GM13976 (cell line): ENCODE results near the gene LSG1.

Experiments used
- DNase-seq: peaks from one replicate; pipeline ENCODE4 v3.0.0; 2012; ENCODE audit warnings: low spot score
- CTCF ChIP-seq: IDR thresholded peaks from 2 replicates; pipeline ENCODE4 v1.5.1; 2012; ENCODE audit warnings: borderline replicate concordance, mild to moderate bottlenecking; ENCODE audit not compliant: insufficient read depth; ENCODE audit errors: extremely low read depth, missing control alignments, control extremely low read depth
- in situ Hi-C: fragments of 300-500 bp; cut with MboI; formaldehyde crosslinking; loops from one replicate; pipeline ENCODE4 v1.12.0; 2022; ENCODE audit warnings: low sequenced_read_pairs, mixed read lengths, inconsistent platforms; ENCODE audit not compliant: unreplicated experiment

LSG1 gene

GRCh38 chr3:194654443-194654842 lies 17.5 kb downstream of the LSG1 start:
- in situ Hi-C loops: no loop called here
- DNase-seq: peak; percentile 53
- no peak for TF ChIP-seq CTCF

GRCh38 chr3:194647747-194648146 lies 24.2 kb downstream of the LSG1 start:
- DNase-seq: no peak
- no peak for TF ChIP-seq CTCF
- in situ Hi-C loops: no loop called here

- in situ Hi-C loops: no loop called here
- TF ChIP-seq CTCF: no peak
- DNase-seq: no peak
Measured at GRCh38 chr3:194642769-194643168, 29.2 kb downstream of the LSG1 start.

GRCh38 chr3:194640829-194641228 lies 31.2 kb downstream of the LSG1 start:
- TF ChIP-seq CTCF: no peak
- in situ Hi-C loops: no loop called here
- DNase-seq: no peak

GRCh38 chr3:194638991-194639605 lies 32.9 kb downstream of the LSG1 start:
- TF ChIP-seq CTCF: no peak
- no peak for DNase-seq
- in situ Hi-C loops: no loop called here

- TF ChIP-seq CTCF: no peak
- DNase-seq: no peak
- in situ Hi-C loops: no loop called here
Measured at GRCh38 chr3:194637541-194638400, 34.2 kb downstream of the LSG1 start.
